Measurements from ENCODE around the gene TEX13D.

GRCh38 chrX:124383354-124383753 is 50.9 kb downstream of the TEX13D start:
- TF ChIP-seq, protein P1, sequence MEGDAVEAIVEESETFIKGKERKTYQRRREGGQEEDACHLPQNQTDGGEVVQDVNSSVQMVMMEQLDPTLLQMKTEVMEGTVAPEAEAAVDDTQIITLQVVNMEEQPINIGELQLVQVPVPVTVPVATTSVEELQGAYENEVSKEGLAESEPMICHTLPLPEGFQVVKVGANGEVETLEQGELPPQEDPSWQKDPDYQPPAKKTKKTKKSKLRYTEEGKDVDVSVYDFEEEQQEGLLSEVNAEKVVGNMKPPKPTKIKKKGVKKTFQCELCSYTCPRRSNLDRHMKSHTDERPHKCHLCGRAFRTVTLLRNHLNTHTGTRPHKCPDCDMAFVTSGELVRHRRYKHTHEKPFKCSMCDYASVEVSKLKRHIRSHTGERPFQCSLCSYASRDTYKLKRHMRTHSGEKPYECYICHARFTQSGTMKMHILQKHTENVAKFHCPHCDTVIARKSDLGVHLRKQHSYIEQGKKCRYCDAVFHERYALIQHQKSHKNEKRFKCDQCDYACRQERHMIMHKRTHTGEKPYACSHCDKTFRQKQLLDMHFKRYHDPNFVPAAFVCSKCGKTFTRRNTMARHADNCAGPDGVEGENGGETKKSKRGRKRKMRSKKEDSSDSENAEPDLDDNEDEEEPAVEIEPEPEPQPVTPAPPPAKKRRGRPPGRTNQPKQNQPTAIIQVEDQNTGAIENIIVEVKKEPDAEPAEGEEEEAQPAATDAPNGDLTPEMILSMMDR (IDR thresholded peaks at IDR 0.05; ENCODE audit: low read depth, low read length, poor library complexity, severe bottlenecking) = no peak
- TF ChIP-seq EZH2phosphoT487 (IDR thresholded peaks at IDR 0.05; ENCODE audit: borderline replicate concordance, low read length) = no peak

All from DOHH2 (cell line).